Smooth muscle cell of the pulmonary artery (primary cell): Measurements from ENCODE around the gene DNAJC15. TPM values are rescaled to one million over a fixed set of nuclear protein-coding genes. Genes with fewer than 3 reads are reported as not detected.

ENCODE experiments used
- total RNA-seq: library from RNA; depleted of rRNA; stranded (reverse); fragments of >200 nt; gene quantifications from 2 replicates; pipeline ENCODE4 v1.2.3, GENCODE V29; 2014

The DNAJC15 gene
- 13.6 and 16.5 TPM in 2 replicates for total RNA-seq

GRCh38 chr13:43023289-43023963 is at the start of gene DNAJC15:
DNAJC15 (plus strand) TSS chr13:43023586; CDS start chr13:43023627, 41 bp downstream.

GRCh38 chr13:42991898-42992763 is 31.3 kb upstream of the DNAJC15 start, which contains the start of gene EPSTI1:
EPSTI1 (minus strand) TSS chr13:42992241; CDS start chr13:42992165, 76 bp downstream.

Other genes starting within 250 kb of the DNAJC15 start
- not detected in 2 replicates for gene FAM216B, start 242.0 kb upstream of the DNAJC15 start, total RNA-seq
- 2.9 TPM in 2 replicates for gene EPSTI1, start 31.3 kb upstream of the DNAJC15 start, total RNA-seq